ENCODE measurements around the gene LRG1.

DNA sequence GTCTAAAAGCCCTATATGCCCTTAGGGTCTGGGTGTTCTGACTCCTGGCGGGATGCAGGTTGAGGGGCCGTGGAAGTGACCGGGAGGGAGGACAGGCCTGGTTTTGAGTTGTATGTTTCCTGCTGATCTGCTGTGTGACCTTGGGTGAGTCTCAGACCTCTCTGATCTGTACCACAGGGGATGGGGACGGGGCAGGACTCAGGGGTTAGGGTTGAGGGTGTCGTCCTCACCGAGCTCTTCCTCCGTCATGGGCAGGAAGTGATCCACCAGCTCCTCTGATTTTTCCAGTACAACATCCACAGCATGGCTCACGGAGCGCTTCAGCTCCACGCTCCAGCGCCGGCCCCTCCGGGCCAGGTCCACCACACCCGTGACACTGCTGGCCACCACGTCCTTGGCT is 11.0 kb downstream of the LRG1 start:
- TF ChIP-seq, protein P1, sequence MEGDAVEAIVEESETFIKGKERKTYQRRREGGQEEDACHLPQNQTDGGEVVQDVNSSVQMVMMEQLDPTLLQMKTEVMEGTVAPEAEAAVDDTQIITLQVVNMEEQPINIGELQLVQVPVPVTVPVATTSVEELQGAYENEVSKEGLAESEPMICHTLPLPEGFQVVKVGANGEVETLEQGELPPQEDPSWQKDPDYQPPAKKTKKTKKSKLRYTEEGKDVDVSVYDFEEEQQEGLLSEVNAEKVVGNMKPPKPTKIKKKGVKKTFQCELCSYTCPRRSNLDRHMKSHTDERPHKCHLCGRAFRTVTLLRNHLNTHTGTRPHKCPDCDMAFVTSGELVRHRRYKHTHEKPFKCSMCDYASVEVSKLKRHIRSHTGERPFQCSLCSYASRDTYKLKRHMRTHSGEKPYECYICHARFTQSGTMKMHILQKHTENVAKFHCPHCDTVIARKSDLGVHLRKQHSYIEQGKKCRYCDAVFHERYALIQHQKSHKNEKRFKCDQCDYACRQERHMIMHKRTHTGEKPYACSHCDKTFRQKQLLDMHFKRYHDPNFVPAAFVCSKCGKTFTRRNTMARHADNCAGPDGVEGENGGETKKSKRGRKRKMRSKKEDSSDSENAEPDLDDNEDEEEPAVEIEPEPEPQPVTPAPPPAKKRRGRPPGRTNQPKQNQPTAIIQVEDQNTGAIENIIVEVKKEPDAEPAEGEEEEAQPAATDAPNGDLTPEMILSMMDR (conservative IDR thresholded peaks at IDR 0.05; ENCODE audit: low read depth in 2 of 2), result no peak
- no peak for TF ChIP-seq POLR2AphosphoS5 (IDR thresholded peaks at IDR 0.05; ENCODE audit: low read depth)
- no peak for TF ChIP-seq EZH2 (IDR thresholded peaks at IDR 0.05; ENCODE audit: low read depth, unreplicated experiment)
- TF ChIP-seq EZH2phosphoT487 (IDR thresholded peaks at IDR 0.05; ENCODE audit: unreplicated experiment), result no peak
- TF ChIP-seq, protein P2, sequence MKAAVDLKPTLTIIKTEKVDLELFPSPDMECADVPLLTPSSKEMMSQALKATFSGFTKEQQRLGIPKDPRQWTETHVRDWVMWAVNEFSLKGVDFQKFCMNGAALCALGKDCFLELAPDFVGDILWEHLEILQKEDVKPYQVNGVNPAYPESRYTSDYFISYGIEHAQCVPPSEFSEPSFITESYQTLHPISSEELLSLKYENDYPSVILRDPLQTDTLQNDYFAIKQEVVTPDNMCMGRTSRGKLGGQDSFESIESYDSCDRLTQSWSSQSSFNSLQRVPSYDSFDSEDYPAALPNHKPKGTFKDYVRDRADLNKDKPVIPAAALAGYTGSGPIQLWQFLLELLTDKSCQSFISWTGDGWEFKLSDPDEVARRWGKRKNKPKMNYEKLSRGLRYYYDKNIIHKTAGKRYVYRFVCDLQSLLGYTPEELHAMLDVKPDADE (IDR thresholded peaks at IDR 0.05), result no peak
- no peak for TF ChIP-seq CREB1 (CRISPR knock-in tag; IDR thresholded peaks at IDR 0.05; ENCODE audit: low read depth)

All from GM23338 (cell line).